Erythroblast (primary cell): ENCODE results near the gene PAM16.
A peak's percentile ranks its signal among the peaks of the same experiment; 100 is the strongest.

Experiments
- DNase-seq, 2 experiments: peaks; one replicate each; lab custom pipeline; 2025; lab: John Stamatoyannopoulos, UW
- GATA1 ChIP-seq: IDR thresholded peaks from 2 replicates; pipeline ENCODE4 v1.6.1; 2011; ENCODE audit warnings: low read depth, mild to moderate bottlenecking, control low read depth, low read length, moderate library complexity
- POLR2A ChIP-seq: IDR thresholded peaks from 2 replicates; pipeline ENCODE4 v1.6.1; 2011; ENCODE audit warnings: mild to moderate bottlenecking, low read length

Gene PAM16

GRCh38 chr16:4314532-4315185 is 36.5 kb downstream of the PAM16 start:
- TF ChIP-seq POLR2A (no peak), GATA1 (no peak)
- DNase-seq: peak; percentile 23 to 39

GRCh38 chr16:4313563-4314531 is 37.3 kb downstream of the PAM16 start:
- DNase-seq: peak; percentile 68 to 73

DNA sequence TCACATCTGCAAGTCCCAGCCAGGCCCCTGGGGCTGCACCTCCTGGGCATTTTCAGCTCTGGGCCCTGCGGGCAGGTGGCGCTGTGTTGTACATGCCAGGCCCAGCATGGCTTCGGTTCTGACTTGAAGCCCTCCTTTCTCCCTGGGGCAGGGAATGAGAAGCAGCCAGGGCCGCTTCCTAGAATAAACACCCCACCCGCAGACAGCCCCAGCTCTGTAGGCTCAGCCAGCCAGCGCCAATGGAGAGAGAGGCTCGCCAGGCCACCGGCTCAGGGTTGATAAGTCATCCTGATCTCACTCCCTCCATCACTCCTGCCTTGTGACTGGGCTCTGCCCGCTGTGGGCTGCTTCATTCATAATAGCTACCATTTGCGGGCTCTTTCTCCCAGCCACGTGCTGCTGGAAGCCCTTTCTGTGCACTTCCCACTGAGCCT is 41.3 kb downstream of the PAM16 start:
- DNase-seq: peak; percentile 69 to 70
- TF ChIP-seq GATA1 (no peak), POLR2A (no peak)

More at GRCh38 chr16:4313563-4314531, 37.3 kb downstream of the PAM16 start:
- TF ChIP-seq POLR2A (no peak), GATA1 (no peak)

- DNase-seq: no peak
Observed at GRCh38 chr16:4309102-4309832, 41.9 kb downstream of the PAM16 start.

DNA sequence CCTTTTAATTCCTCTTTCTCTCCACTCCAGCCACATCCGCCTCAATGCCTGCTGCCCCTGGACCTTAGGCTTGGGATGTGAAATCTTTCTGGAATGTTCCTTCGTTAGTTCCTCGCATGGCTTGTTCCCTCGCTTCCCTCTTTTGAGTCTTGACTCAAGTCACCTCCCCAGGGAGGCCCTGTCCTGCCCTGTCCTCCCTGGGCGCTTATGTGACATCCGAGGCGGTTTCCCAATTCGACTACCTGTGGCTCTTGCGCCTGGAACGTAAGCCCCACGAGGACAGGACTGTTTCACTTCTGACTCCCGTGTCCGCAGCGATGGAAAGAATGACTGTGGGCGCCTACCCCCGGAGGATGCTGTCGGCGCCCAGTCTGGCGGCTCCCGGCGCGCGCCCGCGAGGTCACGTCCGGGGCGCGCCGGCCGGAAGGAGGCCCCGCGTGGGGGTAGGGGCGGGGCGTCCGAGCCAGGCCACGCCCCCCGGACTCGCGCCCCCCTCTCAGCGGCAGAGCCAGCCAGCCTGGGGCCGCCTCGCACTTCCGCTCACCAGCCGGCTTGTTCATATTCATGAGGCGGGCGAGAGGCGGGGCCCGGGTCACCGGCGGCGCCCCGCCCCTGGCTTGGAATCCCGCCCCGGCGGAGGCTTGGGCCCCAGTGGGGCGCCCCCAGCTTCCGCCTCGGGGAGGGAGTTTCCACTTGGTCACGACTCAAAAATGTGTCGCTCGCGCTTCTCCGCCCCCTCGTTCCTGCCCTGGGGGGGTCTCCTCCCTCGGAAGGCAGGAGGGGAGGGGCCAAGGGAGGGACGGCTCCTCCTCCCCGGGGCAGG is 43.7 kb downstream of the PAM16 start:
- DNase-seq: peak; percentile 96 to 97
- TF ChIP-seq POLR2A: peak; percentile 78
- no peak for TF ChIP-seq GATA1

More at GRCh38 chr16:4309102-4309832, 41.9 kb downstream of the PAM16 start:
- no peak for TF ChIP-seq POLR2A
- no peak for TF ChIP-seq GATA1

DNA sequence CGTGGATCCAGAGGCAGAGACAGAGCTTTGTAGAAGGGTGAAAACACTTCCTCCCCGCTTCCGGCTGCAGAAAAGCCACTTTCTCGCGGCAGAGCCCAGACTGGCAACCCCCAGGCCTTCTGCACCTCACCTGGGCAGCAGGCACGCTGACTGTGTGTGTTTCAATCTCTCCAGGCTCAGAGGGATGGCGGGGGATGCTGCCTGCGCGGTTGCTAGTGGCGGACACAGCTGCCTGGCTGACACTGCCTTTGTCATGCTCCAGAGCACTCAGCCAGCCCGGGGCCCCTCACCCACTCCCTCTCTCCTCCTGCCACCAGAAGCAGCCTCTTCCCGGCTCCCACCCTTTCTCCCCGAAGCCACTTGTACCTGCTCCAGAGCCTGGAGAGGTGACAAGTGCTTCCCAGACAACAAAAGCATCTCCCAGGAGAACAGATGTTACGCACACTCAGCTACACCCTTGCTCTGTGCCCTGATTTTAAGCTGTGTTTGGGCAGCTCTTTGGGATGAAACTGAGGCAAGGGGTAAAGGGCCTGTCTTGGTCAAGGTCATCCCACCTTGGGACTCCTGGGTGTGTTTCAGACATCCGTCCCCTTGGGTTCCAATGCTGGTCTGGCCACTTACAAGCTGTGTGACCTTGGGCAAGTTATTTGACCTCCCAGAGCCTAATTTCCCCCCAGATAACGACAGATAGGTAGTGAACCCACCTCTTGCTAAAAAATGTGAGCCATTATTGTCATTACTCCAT is 44.5 kb downstream of the PAM16 start:
- TF ChIP-seq POLR2A (no peak), GATA1 (no peak)
- DNase-seq: no peak

GRCh38 chr16:4303973-4304372 is 47.1 kb downstream of the PAM16 start:
- no peak for DNase-seq
- TF ChIP-seq POLR2A (no peak), GATA1 (no peak)

GRCh38 chr16:4301968-4302367 is 49.2 kb downstream of the PAM16 start:
- TF ChIP-seq GATA1 (no peak), POLR2A (no peak)
- no peak for DNase-seq

- TF ChIP-seq GATA1: no peak
- TF ChIP-seq POLR2A: no peak
- DNase-seq: no peak
Observed at GRCh38 chr16:4301177-4301576, 49.9 kb downstream of the PAM16 start.

GRCh38 chr16:4298761-4299522 is 52.2 kb downstream of the PAM16 start:
- no peak for DNase-seq
- TF ChIP-seq GATA1: no peak
- TF ChIP-seq POLR2A: no peak

DNA sequence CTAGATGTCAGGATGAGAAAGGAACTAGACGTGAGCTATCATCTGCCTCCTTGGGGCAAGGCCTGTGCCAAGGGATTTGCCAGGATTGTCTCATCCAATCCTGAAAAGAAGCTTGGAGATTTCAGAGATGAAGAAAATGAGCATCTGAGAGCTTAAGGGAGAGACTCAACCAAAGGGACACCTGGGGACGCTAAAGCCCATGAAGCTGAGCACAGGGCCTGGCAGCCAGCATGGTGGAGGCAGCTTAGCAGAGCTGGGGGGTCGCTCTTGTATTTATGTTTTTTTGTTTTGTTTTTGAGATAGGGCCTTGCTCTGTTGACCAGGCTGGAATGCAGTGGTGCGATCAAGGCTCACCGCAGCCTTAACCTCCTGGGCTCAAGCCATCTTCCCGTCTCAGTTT is 53.6 kb downstream of the PAM16 start:
- TF ChIP-seq POLR2A: no peak
- TF ChIP-seq GATA1: no peak
- no peak for DNase-seq
